IPS-NIHi7 (cell line): ENCODE measurements around the gene ARSK.
A peak's percentile ranks its signal among the peaks of the same experiment; 100 is the strongest.

Experiments
- DNase-seq: peaks from one replicate; pipeline ENCODE4 v3.0.0; 2012; ENCODE audit warnings: mixed read lengths; ENCODE audit errors: extremely low spot score

Gene ARSK

DNA sequence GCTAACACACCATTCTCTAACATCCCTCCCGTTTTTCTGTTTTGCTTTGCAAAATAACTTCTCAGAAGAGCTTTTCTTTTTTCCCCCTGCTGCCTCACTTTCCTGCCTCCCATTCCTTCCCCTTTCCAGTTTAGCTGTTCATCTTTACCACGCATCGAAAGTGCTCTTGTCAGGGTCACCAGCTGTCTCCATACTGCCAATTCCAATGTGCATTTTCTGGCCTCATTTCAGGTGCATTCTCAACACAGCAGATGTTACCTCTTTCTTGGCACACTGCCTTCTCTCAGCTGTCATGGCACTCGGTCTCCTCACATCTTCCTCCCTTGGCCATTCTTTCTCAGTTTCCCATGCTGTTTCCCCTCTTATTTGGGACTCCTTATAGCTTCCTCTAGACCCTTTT is 9.5 kb downstream of the ARSK start:
- DNase-seq, result no peak

DNA sequence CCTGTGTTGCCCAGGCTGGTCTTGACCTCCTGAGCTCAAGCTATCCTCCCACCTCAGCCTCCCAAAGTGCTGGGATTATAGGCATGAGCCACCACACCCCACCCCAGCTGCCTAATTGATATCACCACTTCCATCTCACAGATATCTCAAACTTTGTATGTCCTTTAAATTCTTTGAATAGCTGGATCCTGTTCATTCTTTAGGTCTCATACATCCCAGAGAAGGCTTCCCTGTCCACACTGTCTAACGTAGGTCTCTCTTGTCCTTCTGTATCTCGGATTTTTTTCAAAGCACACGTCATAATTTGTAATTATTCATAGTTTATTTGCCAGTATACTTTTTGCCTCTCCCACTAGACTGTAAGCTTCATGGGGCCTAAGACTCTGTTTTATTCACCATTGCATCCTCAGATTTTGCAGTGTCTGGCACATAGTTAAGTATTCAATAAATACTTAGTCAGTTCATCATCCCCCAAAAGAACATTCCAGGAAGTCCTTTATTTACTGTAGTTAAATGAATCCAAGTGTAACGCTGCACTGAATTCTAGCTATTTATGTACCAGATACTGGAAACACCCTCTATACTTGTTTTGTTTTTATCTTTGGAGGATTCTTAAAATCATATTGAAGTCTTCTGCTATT is 10.5 kb downstream of the ARSK start:
- no peak for DNase-seq

DNA sequence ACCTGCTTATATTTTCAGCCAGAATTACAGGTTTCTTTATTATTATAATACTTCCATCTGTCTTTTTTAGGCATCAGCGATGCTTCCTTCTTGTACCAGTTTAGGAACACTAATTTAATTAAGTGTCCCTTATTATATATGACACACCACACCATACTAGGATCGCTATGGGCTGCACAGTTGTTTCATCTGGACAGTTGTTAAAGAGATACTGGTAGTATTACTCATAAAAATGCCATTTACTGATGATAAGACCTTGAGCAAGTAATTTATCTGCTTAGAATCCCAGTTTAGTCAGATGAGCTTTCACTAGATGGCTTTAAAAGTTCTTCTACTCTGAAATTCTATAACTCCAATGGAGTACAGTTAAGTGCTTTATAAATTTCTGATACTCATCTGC is 17.1 kb downstream of the ARSK start:
- DNase-seq, result no peak

DNA sequence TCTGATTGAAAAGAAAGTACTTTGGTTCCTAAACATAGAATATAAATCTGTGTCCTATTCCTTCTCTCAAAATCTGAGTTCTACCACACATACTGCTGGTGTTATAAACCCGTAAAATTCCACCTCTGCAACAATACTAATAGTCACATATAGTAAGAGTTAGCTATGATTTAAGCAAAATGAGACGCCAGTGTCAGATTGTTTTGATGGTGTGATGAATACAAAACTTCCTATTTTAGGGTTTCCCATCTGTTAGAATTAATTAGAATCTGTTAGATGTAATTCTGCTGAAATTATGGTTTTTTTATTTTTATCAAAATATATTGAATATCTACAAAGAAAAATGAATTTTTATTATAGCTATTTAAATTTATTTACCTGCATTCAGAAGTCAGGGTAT is 26.7 kb downstream of the ARSK start:
- DNase-seq, result no peak

DNA sequence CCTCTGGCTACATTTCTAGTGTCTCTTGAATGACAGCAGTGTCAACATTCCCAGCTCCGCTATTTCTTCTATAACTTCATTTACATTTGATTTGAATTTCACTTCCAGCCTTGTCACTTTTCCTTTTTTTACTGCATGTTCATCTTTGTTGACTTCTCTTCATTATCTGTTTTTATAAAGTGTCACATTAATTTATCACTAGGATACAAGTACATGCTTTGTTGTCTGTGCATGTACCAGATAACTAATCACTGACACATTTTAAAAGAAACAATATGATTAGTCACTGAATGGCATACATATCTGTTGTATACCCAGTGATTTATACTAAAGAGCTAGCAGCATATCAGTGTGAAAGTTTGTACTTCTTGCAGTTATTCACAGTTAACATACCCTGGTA is 29.1 kb downstream of the ARSK start:
- no peak for DNase-seq

DNA sequence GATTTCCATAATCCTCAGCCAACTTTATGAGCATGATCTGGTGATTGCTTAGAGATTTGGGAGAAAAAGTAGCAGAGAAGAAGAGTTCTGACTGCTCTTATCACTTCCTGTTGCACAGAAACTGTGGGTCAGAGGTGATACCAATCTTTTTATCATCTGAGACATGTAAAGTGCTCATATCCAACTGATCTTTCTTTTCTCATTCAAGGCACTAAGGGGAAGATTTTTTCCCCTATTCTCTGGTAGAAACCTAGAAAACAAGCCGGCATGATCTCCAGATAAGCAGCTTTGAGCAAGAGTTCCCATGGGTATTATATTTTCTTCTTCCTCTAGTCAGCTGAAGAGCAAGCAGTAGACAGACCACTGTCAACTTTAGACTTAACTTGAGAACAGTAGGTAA is 36.0 kb downstream of the ARSK start:
- no peak for DNase-seq

DNA sequence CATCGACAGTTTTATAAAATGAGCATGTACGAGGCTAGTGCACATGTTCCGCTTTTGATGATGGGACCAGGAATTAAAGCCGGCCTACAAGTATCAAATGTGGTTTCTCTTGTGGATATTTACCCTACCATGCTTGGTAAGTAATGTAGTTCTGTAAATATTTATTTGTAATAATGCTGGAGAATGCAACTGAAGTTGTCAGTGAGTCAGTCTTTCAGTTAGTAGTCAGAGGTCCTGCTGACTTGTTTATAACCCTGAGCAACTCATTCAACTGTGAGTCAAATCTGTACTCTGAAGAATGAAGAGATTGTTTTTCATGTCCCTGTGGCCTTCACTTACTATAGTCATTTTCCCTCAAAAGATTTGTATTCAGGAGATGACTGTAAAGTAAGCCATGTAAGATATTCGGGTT is 36.6 kb downstream of the ARSK start:
- DNase-seq, result no peak

DNA sequence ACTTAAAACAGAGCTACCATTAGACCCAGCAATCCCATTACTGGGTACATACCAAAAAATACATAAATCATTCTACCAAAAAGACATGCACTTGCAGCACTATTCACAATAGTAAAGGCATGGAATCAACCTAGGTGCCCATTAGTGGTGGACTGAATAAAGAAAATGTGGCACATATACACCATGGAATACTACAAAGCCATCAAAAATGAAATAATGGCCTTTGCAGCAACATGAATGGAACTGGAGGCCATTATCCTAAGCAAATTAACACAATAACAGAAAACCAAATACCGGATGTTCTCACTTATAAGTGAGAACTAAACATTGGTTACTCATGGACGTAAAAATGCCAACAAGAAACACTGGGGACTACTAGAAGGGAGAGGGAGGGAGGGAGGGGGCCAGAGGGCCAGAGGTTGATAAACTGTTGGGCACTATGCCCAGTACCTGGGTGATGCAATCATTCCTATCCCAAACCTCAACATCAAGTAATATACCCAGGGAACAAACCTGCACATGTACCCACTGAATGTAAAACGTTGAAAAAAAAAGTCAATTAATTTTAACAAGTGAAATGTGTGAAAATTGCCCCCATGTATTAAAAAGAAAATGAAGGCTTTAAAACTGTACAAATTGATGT is 40.5 kb downstream of the ARSK start:
- DNase-seq, result no peak

DNA sequence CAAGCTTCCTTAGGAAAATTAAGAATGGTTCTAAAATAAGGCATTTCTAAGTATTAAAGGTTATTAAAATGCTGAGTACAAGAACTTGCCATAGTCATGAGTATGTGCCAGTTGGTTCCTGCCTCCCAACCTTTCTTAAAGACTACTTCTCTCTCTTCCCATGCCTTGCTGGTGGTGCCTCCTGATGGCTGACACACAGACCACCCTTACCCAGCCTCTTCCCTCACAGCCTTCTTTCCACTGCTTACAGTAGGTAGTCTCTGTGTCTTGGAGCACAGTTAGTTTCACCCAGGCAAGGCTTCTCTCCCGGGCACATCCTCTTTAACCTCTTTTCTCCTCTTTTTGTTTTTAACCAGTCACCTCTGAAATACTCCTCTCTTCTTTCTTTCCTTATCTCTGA is 44.4 kb downstream of the ARSK start:
- peak; percentile 14 for DNase-seq

DNA sequence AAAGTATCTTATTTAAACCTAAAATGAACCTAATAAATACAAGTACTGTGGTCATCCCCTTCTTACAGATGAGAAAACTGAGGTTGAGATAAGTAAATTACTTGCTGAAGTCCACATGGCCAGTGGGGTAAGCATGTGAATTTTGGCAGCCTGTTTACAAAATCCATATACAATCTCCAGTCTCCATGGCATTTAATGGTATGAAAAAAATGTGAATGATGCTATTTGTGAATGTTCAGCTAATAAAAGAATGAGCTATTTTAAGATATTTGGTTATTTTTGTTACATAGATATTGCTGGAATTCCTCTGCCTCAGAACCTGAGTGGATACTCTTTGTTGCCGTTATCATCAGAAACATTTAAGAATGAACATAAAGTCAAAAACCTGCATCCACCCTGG is 45.7 kb downstream of the ARSK start:
- no peak for DNase-seq

DNA sequence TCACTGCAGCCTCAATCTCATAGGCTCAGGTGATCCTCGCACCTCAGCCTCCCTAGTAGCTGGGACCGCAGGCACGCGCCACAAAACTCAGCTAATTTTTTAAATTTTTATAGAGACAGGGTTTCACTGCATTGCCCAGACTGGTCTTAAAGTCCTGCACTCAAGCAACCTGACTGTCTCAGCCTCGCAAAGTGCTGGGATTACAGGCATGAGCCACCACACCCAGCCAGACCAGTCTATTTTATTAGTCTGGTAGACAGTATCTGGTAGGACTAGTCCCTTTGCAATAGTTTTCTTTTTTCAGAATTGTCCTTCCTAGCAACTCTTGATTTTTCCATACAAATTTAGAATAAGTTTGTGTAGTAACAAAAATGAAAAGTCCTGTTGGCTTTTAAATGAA is 50.9 kb downstream of the ARSK start:
- DNase-seq, result no peak

DNA sequence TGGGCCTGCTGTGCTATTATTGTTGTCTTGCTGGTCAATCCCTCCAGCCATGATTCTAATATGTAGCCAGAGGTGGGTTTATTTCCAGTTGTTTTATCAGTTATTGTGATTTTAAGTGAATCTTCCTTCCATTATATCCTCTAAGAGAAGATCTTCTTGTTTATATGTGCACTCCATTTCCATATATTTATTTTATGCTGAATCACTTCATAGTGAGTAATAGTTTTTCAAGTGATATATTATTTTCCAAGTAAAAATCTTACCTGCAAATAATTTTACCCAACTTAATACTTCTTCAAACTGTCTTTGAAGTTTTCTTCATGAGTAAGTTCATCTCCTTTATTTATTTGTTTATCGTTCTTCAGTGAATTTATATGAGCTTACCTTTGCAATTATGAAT is 51.5 kb downstream of the ARSK start:
- no peak for DNase-seq

DNA sequence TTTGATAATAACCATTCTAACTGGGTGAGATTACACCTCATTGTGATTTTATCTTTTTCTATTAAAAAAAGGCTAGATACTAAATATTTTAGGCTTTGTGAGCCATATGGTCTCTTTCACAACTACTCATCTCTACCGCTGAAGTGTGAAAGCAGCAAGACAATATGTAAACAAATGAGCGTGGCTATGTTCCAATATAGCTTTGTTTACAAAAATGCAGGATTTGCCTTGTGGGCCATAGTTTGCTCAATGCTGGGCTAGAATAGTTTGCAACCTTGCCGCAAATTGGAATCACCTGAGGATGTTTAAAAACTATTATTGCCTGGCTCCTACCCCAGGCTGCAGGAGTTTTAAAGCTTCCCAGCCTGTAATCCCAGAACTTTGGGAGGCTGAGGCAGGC is 54.8 kb downstream of the ARSK start:
- no peak for DNase-seq

DNA sequence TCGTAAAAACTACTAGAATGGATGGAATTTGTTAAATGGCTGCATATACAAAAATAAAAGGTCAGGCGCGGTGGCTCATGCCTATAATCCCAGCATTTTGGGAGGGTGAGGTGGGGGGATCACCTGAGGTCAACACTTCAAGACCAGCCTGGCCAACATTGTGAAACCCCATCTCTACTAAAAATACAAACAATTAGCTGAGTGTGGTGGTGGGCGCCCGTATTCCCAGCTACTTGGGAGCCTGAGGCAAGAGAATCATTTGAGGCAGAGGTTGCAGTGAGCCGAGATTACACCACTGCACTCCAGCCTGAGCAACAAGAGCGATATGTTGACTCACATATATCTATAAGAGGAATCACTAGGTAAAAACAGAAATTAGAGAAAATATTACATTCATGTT is 55.6 kb downstream of the ARSK start:
- no peak for DNase-seq

DNA sequence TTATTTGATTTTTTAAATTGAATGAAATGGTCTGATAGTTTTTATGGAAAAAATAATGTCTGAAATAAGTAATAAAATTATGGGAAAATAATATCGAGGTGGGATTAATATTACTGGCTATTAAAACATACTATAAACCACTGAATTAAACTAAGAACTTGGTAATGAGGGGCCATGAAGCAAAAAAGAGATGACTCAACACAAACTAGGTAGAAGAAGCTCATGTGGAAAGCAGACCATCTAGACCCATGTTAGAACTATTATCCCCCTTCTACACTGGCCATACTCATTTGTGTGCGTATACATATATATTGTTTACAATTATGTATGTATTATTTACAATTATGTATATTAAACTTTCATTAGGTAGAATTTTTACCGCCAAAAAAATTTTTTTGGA is 56.5 kb downstream of the ARSK start:
- DNase-seq, result no peak

DNA sequence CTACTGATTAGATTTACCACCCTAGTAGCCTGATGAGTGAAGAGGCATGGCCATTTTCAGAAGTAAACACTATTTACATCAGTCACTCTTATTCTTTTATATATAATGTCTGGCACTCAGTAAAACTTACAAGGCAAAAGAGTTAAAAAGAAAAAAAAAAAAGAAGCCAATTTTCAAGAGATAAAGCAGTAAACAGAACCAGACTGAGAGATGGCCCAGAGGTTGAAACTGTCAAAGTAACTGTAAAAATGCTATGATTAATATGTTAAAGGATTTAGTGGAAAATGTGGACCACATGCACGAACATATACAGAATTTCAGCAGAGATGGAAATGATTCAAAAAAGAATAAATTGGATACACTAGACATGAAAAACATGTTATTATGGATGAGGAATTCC is 58.6 kb downstream of the ARSK start:
- no peak for DNase-seq

DNA sequence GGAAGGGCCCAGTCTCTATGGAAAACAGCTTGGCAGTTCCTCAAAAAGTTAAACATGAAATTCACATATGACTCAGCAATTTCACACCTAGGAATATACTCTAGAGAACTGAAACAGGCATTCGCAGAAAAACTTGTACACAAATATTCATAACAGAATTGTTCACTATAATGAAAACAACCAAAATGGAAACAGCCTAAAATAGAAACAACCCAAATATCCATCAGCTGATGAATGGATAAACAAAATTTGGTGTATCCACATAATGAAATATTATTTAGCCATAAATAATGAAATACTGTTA is 60.2 kb downstream of the ARSK start:
- DNase-seq, result no peak

DNA sequence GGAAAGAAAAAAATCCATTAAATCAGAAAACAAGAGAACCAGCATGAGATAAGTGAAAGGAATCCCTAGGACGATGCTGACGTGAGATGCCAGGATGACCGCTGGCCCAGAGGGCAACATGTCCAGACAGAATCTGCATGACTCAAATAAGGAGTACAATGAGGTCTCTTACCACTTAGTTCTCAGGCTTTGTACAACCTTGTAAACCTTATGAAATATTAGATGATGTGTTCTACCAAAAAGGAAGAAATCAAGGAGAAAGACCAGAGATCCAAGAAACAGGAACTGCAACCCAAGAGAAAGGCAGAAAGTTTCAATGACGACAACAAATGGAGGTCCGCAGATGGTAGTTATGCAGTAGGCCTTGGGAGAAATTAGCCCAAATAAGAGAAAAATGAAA is 62.2 kb downstream of the ARSK start:
- DNase-seq, result no peak

DNA sequence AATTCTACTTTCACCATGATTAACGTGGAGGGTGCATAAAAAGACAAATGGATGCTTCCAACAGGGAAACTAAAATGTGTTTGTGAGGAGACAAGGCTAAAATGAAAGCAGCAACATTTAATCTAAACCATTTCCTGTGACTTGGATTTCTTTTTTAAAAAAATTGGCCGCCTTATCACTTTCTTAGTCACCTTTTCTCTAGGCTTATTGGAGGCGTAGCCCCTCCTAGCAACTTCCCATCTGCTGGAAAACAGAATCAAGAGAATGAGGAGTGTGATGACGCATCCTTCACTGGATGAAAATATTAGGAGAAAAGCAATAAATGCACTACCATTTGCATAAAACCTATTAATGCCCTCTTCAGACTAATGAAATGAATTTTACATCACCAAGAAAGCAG is 64.2 kb downstream of the ARSK start:
- DNase-seq, result no peak

DNA sequence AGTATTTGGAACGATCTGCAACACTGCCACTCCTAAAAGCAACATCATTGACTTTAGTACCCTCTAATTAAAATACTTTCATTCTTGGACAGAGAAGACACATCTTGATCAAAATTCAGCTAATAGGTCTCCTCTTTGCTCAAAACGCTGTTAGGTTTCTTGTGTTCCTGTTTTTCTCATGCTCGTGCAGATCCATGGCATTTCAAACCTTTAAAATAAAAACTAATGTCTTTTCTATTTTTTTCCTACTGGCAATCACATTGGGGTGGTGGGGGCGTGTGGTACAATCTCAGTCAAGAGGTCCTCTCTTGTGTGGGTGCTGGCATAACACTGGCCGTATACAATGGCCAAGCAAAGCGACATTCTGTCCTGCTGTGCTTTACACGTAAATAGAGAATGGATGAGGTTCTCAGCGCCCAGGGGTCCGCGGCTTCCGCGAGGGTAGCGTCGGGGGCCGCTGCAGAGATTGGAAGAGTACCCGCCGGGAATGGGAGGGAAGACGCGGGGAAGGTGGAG is 64.7 kb downstream of the ARSK start:
- no peak for DNase-seq

DNA sequence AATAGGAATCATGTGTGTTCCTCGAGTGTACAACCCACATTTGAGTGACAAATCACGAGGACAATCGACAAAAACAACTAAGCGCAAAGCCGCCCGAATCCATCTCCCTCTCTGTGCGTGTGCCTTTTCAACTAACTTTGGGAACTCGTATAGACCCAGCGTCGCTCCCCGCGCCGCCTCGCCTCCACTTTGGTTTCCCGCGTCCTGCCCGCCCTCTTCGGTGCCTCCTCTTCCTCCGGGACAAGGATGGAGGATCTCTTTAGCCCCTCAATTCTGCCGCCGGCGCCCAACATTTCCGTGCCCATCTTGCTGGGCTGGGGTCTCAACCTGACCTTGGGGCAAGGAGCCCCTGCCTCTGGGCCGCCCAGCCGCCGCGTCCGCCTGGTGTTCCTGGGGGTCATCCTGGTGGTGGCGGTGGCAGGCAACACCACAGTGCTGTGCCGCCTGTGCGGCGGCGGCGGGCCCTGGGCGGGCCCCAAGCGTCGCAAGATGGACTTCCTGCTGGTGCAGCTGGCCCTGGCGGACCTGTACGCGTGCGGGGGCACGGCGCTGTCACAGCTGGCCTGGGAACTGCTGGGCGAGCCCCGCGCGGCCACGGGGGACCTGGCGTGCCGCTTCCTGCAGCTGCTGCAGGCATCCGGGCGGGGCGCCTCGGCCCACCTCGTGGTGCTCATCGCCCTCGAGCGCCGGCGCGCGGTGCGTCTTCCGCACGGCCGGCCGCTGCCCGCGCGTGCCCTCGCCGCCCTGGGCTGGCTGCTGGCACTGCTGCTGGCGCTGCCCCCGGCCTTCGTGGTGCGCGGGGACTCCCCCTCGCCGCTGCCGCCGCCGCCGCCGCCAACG is 65.3 kb downstream of the ARSK start, which contains the start of gene GPR150:
Gene GPR150 (plus strand): TSS at position 58 of the 840 bp plus-strand sequence. CDS start 189 bp downstream, at position 247.
- peak; percentile 37 for DNase-seq

DNA sequence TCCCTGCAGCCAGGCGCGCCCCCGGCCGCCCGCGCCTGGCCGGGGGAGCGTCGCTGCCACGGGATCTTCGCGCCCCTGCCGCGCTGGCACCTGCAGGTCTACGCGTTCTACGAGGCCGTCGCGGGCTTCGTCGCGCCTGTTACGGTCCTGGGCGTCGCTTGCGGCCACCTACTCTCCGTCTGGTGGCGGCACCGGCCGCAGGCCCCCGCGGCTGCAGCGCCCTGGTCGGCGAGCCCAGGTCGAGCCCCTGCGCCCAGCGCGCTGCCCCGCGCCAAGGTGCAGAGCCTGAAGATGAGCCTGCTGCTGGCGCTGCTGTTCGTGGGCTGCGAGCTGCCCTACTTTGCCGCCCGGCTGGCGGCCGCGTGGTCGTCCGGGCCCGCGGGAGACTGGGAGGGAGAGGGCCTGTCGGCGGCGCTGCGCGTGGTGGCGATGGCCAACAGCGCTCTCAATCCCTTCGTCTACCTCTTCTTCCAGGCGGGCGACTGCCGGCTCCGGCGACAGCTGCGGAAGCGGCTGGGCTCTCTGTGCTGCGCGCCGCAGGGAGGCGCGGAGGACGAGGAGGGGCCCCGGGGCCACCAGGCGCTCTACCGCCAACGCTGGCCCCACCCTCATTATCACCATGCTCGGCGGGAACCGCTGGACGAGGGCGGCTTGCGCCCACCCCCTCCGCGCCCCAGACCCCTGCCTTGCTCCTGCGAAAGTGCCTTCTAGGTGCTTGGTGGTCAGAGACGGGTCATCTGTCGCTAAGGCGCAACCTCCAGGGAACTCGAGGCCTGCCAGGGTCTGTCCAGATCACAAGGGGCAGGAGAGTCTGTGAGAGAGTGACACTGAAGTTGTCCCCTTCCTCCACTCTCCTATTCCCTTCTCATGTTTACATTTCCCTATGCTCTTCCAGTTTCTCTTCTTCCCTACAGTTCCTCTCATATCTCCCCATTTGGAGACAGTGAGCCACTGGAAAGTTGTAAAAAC is 66.3 kb downstream of the ARSK start:
- DNase-seq, result peak; percentile 66
